Measurements from ENCODE around the gene SHISA4.

SHISA4 gene

DNA sequence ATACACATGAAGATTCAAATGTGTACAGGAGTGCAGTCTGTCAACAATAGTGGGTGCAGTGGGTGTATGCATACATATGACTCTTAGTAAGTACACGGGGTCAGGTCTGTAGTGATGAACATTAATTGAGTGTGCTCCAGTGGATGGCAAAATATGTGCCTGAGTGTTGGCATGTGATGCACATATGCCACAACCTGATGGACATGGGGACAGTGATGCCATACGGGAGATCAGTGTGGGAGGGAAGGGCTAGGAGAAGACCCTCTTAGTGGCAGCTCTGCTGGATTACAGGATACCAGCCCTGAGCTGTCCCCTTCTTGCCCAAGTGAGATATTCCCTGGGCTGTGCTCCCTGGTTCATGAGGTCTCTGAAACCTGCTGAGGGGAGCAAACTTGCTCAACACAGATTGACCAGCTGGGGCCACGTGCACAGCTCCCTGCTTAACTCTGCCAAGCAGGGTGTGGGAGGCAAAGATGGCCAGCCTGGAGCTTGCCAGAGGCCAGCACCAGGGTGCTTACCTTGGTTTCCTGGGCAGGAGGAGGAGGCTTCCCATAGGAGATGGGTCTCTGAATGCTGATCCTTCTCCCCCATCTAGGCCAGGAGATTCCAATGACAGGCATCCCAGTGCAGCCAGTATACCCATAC lies 2.2 kb downstream of the SHISA4 start:
- TF ChIP-seq, protein P1, sequence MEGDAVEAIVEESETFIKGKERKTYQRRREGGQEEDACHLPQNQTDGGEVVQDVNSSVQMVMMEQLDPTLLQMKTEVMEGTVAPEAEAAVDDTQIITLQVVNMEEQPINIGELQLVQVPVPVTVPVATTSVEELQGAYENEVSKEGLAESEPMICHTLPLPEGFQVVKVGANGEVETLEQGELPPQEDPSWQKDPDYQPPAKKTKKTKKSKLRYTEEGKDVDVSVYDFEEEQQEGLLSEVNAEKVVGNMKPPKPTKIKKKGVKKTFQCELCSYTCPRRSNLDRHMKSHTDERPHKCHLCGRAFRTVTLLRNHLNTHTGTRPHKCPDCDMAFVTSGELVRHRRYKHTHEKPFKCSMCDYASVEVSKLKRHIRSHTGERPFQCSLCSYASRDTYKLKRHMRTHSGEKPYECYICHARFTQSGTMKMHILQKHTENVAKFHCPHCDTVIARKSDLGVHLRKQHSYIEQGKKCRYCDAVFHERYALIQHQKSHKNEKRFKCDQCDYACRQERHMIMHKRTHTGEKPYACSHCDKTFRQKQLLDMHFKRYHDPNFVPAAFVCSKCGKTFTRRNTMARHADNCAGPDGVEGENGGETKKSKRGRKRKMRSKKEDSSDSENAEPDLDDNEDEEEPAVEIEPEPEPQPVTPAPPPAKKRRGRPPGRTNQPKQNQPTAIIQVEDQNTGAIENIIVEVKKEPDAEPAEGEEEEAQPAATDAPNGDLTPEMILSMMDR (IDR thresholded peaks at IDR 0.05) = no peak

DNA sequence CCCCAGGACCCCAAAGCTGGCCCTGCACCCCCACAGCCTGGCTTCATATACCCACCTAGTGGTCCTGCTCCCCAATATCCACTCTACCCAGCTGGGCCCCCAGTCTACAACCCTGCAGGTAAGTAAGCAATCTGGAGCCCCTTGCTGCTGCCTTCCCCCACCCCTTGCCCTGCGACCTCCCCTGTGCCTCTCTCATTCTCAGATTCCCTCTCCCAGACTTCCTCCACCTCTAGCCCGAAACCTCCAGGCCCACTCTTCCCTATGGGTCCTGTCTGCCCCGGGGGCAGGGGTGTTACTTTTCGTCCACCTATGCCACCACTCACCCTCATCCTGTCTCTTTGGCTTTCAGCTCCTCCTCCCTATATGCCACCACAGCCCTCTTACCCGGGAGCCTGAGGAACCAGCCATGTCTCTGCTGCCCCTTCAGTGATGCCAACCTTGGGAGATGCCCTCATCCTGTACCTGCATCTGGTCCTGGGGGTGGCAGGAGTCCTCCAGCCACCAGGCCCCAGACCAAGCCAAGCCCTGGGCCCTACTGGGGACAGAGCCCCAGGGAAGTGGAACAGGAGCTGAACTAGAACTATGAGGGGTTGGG lies 2.9 kb downstream of the SHISA4 start:
- TF ChIP-seq, protein P1 (IDR thresholded peaks at IDR 0.05) = no peak

DNA sequence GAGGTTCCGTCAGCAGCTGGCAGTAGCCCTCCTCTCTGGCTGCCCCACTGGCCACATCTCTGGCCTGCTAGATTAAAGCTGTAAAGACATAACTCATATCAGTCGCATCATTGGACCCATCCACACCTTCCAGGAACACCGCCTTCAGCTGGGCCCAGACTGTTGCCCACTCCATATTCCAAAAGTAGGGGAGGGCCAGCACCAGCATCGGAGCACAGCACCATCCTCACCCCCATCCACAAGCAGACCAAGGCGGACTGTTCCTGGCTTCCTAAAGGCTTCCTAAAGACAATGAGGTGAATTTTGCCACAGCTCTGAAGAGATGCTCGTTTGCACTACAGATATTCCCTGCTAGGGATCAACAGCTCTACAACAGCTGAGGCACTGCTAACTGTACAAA lies 3.5 kb downstream of the SHISA4 start:
- TF ChIP-seq, protein P1 (IDR thresholded peaks at IDR 0.05) = no peak

DNA sequence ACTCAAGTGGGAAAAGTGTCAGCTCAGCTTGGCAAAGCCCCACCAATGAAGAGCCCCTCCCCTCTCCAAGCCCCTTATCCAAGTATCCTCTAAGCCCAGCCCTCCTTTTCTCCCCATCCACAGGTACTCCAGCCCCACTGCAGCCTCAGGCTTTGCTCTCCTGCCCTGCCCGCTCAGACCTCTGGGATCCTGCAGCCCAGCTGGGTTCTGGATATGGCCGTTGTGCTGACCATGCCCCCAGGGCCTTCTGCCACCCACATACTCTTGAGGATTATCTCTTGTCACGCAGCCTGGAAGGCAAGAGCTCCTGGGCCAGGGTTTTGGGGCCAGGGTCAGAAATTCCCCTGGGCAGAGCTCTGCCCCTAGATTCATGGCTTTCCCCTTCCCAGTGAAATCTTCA lies 4.7 kb downstream of the SHISA4 start:
- TF ChIP-seq, protein P1 (IDR thresholded peaks at IDR 0.05) = no peak

DNA sequence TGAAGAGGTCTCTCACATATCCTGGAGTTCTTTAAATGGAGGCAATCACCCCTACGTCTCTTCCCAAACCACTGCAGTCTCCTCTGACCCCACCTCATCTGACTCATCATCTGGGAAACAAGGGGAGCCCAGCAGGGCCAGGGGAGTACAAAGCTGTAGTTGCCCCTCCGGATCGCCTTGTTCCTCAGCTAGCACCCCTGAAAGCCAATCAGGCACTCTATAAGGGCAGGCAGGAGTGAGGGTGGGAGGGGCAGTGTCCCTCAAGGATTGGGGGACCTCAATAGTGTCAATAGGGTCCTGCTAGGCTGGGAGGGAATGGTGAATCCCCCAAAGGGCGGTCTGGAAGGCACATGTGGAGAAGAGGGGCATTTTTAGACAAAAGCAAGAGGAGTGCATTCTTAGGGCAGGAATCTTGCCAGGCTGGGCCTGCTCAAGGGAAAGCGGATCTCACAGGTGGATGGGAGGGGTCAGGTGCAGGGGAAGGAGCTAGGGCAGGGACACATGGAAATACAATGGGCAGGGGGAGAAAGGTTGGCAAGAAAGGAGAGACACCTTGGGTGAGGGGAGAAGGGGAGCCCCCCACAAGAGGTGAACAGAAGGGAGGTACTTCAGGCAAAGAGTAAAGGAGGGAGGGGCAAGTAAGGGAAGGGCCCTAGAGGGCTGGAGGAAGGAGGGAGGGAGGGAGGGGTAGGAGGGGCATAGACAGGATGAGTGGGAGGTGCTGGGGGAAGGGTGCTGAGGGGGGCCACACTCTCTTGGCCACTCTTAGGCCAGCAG lies 5.8 kb downstream of the SHISA4 start:
- TF ChIP-seq, protein P1 (IDR thresholded peaks at IDR 0.05) = no peak

DNA sequence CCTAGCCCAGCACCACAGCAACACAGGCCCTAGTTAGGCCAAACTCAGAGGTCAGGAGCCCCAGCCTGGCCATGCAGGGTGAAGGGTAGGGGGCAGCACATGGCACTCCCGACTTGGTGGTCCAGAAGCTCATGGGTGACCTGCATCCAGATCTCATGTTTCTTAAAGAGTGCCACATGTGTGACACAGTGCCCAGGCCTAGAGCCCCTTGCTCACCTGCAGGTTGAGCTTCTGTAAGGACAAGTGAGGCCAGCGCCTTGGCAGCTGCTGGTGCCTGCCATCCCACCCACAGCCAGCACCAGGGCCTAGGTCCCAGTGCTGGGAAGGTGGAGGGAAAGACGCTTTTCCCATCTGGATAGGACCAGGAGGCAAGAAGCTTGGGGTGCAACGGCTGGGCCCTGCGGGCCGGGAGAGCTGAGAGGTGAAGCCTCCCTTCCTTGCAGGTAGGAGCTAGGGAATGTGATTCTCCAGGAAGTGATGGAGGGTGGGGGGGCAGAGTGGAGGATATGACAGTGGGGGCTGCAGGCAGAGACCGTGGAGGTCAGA lies 6.5 kb downstream of the SHISA4 start:
- TF ChIP-seq, protein P1 (IDR thresholded peaks at IDR 0.05) = no peak

DNA sequence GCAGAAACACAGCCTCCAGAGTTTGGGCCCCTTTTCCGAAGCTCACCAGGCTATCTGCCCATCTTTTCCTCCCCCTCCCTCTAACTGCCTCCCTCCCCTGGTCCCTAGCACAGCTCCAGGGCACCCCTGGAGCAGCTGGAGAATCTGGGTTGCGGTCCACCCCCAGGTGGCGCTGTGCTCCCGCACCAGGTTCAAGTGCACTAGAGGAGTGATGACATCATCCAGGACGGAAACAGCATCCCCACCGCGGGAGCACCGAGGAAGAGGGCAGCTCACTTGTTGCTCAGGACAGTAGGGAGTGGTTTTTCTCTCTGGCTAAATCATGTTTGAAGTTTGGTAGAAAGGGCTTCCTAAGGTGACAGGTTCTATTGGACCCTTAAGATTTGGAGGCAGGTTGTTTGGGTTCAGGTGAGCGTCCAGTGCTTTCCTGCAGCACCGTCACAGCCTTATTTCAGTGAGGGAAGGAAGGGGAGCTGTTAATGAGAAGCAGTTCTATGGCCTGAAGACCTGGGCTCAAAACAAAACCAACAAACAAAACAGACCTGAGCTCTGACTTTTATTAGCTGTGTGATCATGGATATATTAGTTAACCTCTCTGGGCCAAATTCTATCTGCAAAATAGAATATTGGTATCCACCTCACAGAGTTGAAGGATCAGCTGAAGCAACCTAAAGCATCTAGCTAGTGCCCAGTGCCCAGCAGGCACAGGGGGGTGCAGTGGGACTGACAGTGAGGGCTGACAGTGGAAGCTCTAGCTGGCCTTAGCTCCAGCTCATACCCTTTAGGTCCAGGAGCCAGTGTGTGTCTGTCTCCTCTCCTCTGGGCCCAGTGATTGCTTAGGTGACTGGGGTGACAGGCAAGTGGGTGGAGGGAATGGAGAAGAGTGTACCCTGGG lies 7.5 kb downstream of the SHISA4 start:
- TF ChIP-seq, protein P1 (IDR thresholded peaks at IDR 0.05) = peak; percentile 99
